GM18951 (cell line): ENCODE results near the gene ESYT1.

Source experiments
- POLR2A ChIP-seq: IDR thresholded peaks from 4 replicates; pipeline ENCODE4 v1.6.1; 2011; ENCODE audit warnings: mild to moderate bottlenecking; ENCODE audit not compliant: insufficient read length, insufficient read depth; ENCODE audit errors: extremely low read depth
- in situ Hi-C: fragments of 300-500 bp; cut with MboI; formaldehyde crosslinking; loops from one replicate; pipeline ENCODE4 v1.12.0; 2022; ENCODE audit warnings: low sequenced_read_pairs, mixed read lengths, inconsistent platforms; ENCODE audit not compliant: unreplicated experiment

Gene ESYT1

GRCh38 chr12:56128670-56129205 is 671 bp downstream of the ESYT1 start:
- TF ChIP-seq POLR2A = no peak
- in situ Hi-C loops = no loop called here

- in situ Hi-C loops = no loop called here
- TF ChIP-seq POLR2A = peak; percentile 66
Observed at GRCh38 chr12:56129206-56129941, 1.3 kb downstream of the ESYT1 start.

DNA sequence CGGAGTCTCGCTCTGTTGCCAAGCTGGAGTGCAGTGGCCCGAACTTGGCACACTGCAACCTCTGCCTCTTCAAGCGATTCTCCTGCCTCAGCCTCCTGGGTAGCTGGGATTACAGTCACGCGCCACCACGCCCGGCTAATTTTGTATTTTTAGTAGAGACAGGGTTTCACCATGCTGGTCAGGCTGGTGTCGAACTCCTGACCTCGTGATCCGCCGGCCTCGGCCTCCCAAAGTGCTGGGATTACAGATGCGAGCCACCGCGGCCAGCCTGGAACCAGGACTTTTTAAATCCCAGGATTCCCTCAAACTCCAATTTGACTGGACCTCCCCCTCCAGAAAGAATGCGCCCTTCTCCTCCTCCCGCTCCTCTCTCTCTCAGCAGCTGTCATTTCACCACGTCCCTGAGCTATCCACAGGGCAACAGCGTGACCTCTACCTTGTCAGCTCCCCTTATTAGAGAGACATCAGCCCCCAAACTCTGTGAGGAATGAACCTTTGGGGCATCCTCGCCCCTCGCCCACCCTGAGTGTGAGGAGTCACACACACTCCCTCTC is 2.0 kb downstream of the ESYT1 start:
- TF ChIP-seq POLR2A = no peak
- in situ Hi-C loops = no loop called here

- in situ Hi-C loops = no loop called here
Observed at GRCh38 chr12:56130876-56131275, 2.8 kb downstream of the ESYT1 start.

GRCh38 chr12:56134897-56135296 is 6.8 kb downstream of the ESYT1 start:
- in situ Hi-C loops = no loop called here
- TF ChIP-seq POLR2A = no peak

More at GRCh38 chr12:56130876-56131275, 2.8 kb downstream of the ESYT1 start:
- TF ChIP-seq POLR2A = no peak

- in situ Hi-C loops = no loop called here
Observed at GRCh38 chr12:56137853-56138571, 9.9 kb downstream of the ESYT1 start.

DNA sequence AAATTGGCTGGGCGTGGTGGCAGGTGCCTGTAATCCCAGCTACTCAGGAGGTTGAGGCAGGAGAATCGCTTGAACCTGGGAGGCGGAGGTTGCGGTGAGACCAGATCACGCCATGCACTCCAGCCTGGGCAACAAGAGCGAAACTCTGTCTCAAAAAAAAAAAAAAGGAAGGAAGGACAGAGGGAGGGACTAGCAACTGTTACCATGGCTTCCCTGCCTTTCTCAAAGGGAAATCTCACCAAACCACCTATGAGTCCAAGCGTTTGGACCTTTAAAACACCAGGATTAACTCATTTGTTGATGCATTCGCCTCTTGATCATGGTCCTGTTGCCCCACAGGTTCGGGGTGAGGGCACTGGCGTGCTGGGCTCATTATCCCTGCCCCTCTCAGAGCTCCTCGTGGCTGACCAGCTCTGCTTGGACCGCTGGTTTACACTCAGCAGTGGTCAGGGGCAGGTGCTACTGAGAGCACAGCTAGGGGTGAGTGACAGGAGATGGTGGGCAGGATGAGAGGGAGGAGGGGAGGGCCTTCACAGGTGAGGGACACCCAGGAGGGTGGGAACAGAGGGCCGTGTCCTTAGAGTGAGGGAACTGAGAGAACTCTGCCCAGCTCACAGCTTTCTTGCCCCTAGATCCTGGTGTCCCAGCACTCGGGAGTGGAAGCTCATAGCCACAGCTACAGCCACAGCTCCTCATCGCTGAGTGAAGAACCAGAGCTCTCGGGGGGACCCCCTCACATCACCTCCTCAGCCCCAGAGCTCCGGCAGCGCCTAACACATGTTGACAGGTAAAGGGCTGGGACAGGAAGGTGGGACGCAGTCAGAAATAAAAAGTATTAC is 14.1 kb downstream of the ESYT1 start:
- in situ Hi-C loops = no loop called here
- TF ChIP-seq POLR2A = no peak

More at GRCh38 chr12:56137853-56138571, 9.9 kb downstream of the ESYT1 start:
- TF ChIP-seq POLR2A = no peak

DNA sequence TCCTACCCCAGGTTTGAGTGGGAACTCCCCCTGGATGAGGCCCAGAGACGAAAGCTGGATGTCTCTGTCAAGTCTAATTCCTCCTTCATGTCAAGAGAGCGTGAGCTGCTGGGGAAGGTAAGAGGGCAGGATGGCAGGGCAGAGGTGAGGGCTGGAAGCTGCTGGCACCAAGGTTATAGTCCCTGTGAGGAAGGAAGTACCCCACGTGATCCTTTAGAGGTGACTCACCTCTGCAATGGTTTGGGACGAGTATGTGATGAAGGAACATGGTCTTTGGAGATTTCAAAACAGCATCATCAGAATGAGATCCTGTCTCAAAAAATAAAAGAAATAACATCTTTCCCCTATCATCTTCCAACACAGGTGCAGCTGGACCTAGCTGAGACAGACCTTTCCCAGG is 15.2 kb downstream of the ESYT1 start:
- in situ Hi-C loops = no loop called here
- no peak for TF ChIP-seq POLR2A

DNA sequence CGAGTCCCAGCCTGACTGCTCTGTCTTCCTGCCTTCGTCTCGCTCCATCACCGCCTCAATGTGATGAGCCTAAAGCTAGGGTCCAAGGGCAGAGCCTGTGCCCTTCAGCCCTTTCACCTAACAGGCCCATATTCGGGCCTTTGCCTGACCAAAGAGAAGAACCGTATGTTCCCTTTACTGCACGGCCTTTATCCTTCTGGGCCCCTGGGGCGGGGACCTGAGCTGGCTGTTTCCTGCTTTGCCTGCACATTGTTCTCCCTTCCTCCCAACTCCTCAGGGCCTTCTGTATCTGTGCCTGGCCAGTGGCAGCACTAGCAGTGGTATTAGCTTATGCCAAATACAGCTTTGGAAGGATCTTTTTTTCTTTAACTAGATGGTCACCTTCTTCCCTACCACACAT is 15.8 kb downstream of the ESYT1 start:
- TF ChIP-seq POLR2A = no peak
- in situ Hi-C loops = no loop called here

GRCh38 chr12:56145217-56145616 is 17.1 kb downstream of the ESYT1 start:
- in situ Hi-C loops = no loop called here
- TF ChIP-seq POLR2A = no peak

GRCh38 chr12:56146492-56147460 is 18.7 kb downstream of the ESYT1 start:
- no peak for TF ChIP-seq POLR2A
- in situ Hi-C loops = no loop called here

GRCh38 chr12:56150563-56150962 is 22.5 kb downstream of the ESYT1 start:
- TF ChIP-seq POLR2A = no peak
- in situ Hi-C loops = no loop called here

DNA sequence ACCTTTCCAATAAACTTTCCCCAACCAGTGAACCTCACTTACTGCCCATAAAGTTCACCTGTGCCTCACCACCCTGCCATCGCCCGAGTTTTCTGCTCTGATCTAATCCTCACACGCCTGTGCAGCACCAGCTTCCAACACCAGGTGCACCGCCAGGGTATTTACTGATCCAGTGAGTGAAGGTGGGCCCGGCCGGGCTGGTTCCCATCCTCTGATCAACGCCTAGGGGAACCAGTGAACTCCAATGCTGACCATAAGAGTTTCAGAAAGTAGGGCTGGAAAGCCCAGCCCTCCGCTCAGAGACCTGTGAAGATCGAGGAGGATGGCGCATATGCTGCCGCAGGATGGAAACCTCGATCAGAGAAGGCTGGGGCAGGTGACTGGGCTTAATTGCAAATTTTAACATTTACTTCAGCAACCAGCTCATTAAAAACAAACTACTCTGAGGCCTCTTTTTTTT is 23.6 kb downstream of the ESYT1 start:
- TF ChIP-seq POLR2A = peak; percentile 20
- in situ Hi-C loops = no loop called here
